Epithelial cell of esophagus (primary cell): Measurements from ENCODE around the gene ANKRD44.

Experiments used
- DNase-seq: peaks from one replicate; pipeline ENCODE4 v3.0.0; 2010; ENCODE audit warnings: low read depth
- H3K4me3 ChIP-seq: 2 replicates; pipeline ENCODE4 v1.5.1; 2011; ENCODE audit warnings: mild to moderate bottlenecking, low read length, control low read depth
- TF ChIP-seq, protein P1 (sequence below): IDR thresholded peaks from 2 replicates; pipeline ENCODE4 v1.5.1; 2011; ENCODE audit warnings: low read depth, mild to moderate bottlenecking, low read length, control low read depth, inconsistent platforms; ENCODE audit not compliant: insufficient read depth; ENCODE audit errors: missing control alignments

Gene ANKRD44

DNA sequence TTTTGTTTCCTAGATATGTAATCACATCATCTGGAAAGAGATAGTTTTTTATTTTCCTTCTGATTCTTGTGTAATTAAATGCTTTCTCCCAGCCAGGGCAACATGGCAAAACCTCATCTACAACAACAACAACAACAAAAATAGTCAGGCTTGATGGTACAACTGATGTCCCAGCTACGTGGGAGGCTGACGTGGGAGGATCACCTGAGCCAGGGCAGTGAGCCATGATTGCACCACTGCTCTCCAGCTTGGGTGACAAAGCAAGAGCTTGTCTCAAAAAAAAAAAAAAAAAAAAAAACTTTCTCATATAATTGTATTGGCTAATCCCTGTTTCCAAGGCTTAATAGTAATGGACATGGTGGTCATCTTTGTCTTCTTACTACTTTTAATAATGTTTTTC is 357.6 kb downstream of the ANKRD44 start:
- TF ChIP-seq, protein P1, sequence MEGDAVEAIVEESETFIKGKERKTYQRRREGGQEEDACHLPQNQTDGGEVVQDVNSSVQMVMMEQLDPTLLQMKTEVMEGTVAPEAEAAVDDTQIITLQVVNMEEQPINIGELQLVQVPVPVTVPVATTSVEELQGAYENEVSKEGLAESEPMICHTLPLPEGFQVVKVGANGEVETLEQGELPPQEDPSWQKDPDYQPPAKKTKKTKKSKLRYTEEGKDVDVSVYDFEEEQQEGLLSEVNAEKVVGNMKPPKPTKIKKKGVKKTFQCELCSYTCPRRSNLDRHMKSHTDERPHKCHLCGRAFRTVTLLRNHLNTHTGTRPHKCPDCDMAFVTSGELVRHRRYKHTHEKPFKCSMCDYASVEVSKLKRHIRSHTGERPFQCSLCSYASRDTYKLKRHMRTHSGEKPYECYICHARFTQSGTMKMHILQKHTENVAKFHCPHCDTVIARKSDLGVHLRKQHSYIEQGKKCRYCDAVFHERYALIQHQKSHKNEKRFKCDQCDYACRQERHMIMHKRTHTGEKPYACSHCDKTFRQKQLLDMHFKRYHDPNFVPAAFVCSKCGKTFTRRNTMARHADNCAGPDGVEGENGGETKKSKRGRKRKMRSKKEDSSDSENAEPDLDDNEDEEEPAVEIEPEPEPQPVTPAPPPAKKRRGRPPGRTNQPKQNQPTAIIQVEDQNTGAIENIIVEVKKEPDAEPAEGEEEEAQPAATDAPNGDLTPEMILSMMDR: no peak
- no peak for DNase-seq
- H3K4me3 ChIP-seq: no peak overlapping the region

DNA sequence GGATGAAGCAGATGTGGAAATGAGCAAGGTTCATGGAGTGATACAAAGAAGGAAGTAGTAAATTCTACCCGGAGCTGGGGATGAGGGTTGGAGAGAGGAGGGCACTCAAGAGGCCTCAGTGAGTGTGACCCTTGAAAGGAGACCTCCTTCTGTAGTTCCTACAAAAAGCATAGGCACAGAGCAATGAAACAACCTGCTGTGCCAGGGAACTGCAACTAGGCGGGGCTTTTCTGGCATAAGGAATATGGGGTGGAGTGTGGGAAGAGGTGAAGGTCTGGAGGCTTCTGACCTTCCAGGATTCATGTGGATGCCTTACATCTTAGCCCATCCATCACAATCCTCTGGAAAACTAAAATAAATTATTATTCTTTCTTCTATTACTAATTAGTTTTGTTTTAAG is 358.6 kb downstream of the ANKRD44 start:
- DNase-seq: no peak
- TF ChIP-seq, protein P1: no peak
- H3K4me3 ChIP-seq: no peak overlapping the region

DNA sequence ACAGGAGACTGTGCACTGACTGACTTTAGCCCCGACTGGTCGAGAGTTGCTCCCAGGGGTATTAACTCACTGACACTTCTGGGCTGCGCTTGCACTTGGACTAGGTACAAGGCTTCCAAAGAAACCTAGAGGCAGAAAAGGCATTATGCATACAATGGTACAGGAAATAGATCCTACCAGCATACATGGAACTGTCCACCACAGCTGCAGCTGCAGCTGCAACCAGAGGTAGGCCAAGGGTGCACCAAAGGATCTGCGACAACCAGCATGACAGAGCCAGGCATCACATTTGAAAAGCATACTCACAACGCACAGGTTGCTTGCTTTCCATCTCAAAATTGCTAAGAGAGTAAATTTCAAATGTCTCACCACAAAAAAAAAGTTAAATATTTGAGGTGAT is 361.5 kb downstream of the ANKRD44 start:
- DNase-seq: no peak
- TF ChIP-seq, protein P1: no peak

DNA sequence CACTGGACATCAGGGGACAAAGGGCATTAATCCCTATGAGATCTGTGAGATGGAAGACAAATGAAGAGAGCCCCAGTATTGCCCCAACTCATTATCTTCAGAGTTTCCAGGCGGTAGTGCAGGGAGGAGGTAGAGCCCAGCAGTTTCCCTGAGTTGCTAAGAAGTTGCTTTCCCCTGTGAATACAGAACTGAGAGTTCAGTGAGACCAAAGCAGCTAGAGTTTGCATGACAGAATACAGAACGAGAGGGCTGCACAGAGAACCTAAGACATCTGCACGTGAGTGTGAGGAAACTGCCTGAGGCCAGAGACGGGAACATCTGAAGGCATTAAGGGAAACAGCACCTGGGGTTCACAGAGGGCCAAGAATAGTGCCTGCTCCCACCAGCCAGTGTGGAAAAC is 366.0 kb downstream of the ANKRD44 start:
- H3K4me3 ChIP-seq: no peak overlapping the region
- TF ChIP-seq, protein P1: no peak
- DNase-seq: no peak

More for the DNA sequence above, 361.5 kb downstream of the ANKRD44 start:
- no peak overlapping the region for H3K4me3 ChIP-seq

DNA sequence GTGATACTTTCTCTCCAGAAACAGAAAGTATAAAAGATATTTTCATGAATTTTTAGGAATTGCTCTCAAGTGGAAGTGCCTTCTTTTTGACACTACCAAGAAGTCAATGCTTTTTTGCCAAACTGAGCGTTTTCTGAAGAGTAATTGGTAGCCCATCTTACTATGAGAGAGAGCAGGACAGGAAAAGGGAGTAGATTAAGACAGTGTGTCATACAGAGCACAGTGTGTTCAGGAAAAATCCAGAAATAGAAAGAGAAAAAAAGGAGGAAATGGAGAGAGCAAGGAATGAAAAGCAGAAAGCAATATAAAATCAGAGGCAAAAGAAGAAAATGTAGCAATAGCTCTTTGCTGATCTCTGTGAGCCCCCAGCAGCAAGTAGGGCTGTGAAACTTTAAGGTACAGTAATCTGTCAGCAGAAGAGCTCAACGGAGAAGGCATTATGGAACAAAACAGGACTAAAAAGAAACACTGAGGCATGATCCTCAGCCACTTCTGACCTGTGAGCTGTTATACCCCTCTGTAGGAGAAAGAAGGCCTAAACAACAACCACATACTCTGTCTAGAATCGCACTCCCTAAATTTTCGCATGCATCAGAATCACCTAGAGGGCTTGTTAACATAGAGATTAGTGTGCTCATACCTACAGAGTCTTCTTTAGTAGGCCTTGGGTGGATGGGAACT is 369.0 kb downstream of the ANKRD44 start:
- no peak overlapping the region for H3K4me3 ChIP-seq
- TF ChIP-seq, protein P1: no peak
- DNase-seq: no peak

DNA sequence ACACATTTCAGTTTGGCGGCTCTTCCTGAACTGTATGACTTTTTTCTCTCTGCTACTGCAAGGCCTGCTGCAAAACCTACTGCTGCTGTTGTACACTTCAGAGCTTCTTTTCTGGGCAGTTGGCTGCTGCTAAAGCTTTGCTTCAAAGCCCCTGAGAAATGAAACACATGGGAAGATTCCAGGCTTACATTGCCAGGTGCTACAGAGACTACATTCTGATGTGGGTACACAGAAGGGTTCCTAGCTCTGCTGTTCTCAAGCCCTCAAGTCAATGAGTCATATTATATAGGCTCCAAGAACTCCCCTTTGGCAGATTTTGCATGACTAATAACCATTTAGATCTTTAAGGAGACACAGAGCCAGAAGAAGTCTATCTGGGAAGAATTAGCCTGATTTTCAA is 371.2 kb downstream of the ANKRD44 start:
- peak; percentile 63 for DNase-seq
- H3K4me3 ChIP-seq: no peak overlapping the region
- TF ChIP-seq, protein P1: no peak
